Stimulated activated CD8-positive, alpha-beta memory T cell treated with anti-CD3 and anti-CD28 coated beads, Interleukin-7, amount 100 ng/mL, for 4 hours (primary cell): ENCODE results near the gene PPIL6.

Experiments
- DNase-seq, 2 donors: peaks; one replicate each; pipeline ENCODE4 v3.0.0-alpha.2; 2020; ENCODE audit warnings: low read depth in 2 of 2

PPIL6 gene

DNA sequence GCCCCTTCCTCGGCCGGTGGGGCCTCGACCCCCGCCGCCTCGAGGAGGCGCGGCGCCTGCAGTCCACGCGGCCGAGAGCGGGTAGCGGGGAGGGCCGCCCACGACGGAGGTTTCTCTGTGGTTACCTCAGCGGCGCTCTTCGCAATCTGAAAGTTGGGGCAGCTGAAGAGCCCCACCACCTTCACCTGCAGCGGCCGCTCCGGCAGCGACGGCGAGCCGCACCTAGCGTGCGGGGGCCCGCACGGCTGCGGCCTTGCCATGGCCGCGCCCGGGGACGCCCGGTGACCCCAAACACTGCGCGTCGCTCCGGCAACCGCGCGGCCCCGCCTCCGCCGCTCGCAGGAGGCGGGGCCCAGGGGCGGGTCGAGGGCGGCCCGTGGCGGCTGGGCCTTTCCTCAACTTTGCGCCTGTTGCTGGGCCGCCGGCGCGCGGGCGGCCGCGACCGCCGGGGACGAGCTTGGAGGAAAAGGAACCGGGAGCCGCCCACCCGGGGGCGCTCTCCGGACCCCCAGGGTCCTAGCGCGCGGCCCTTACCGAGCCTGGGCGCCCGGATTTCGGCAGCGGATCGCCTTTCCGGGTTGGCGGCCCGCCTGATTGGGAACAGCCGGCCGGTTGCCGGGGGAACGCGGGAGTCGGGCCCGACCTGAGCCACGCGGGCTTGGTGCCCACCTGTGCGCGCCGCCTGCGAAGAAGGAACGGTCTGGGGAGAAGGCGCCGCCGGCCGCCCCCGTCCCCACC lies at the start of gene PPIL6, which contains the start of gene SMPD2:
Gene PPIL6 (minus strand): TSS at position 298 of the 738 bp plus-strand sequence. CDS start 38 bp downstream, at position 260.
Gene SMPD2 (plus strand): TSS at position 394 of the 738 bp plus-strand sequence. CDS start 398 bp downstream, outside the sequence.
- peak; percentile 52 to 82 for DNase-seq

DNA sequence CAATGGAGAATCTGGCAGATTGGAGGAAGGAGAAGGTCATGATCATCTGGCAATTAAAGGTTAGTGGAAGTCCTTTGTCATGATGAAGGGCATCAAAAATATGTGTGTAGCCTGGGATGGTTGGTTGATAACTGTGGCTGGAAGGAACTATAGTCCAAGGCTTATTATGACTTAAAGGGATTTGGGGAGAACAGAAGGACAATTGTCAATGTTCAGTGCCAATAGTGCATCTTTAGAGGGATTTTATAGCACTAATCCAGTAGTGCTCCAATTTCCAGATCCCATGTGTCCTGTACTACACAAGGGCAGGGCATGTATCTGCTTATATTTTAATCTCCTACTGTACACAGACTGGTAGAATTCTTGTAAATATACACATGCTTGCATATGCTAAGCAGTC lies 47.6 kb upstream of the PPIL6 start:
- DNase-seq, result no peak

DNA sequence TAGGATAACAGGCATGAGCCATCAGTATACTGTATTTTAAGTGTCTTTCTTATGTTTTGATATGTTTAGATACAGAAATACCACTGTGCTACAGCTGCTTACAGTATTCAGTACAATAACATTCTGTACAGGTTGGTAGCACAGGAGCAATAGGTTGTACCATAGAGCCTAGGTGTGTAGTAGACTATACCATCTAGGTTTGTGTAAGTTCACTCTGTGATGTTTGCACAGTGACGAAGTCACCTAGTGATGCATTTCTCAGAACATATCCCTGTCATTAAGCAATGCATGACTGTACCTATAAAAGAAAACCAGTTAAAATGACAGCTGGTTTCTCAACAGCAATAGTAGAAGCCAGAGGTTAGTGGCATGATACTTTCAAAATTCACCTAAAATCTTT lies 45.6 kb upstream of the PPIL6 start:
- DNase-seq, result no peak

DNA sequence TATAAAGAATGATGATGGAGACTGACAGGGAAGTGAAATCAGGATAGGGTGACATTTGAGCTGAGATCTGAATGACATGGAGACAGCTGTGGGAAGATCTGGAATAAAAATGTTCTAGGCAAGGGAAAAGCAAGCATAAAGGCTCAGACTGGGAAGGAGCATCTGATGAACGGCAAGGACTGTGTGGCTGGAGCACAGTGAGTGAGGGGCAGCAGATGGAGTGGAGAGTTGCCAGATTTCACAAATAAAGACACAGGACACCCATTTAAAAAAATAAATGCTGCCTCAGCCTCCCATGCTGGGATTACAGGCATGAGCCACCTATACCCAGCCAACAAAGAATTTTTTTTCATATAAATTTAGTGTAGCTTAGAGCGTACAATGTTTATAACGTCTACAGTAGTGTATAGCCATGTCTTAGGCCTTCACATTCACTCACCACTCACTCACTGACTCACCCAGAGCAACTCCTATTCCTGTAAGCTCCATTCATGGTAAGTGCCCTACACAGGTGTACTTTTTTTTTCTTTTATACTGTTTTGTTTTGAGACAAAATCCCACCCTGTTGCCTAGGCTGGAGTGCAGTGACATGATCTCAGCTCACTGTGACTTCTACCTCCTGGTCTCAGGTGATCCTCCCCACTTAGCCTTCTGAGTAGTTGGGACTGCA lies 45.0 kb upstream of the PPIL6 start:
- DNase-seq, result no peak

DNA sequence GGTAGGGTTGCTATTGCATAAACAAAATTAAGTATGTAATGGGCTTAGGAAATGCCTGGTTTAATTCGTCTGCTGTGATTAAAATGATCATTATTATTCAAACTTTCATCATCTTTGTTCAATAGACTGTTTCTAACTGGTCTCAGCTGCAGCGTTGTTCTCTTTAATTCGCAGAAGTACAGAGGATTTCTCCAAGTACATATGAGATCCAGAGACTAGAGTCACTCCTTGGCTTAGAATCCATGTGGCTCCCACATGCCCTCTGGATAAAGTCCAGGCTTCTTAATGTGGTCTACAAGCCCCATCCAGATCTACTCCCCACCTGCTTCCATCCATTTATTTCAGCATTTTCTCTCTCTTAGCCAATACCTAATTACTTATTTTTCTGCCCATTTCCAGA lies 43.7 kb upstream of the PPIL6 start:
- no peak for DNase-seq

DNA sequence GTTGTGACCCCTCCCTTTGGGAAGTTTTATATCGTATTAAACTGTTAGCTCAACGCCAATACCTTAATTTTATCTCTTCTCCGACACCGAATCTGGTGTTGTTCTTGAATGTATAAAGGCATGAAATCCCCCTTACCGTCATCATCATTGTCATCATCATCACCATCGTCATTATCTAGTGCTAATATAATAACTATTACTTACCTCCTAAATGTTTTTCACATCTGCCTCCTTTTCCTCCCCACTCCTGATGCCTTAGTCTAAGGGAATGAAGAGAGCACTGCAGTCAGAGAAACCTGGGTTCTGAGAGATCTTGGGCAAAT lies 43.3 kb upstream of the PPIL6 start:
- no peak for DNase-seq

DNA sequence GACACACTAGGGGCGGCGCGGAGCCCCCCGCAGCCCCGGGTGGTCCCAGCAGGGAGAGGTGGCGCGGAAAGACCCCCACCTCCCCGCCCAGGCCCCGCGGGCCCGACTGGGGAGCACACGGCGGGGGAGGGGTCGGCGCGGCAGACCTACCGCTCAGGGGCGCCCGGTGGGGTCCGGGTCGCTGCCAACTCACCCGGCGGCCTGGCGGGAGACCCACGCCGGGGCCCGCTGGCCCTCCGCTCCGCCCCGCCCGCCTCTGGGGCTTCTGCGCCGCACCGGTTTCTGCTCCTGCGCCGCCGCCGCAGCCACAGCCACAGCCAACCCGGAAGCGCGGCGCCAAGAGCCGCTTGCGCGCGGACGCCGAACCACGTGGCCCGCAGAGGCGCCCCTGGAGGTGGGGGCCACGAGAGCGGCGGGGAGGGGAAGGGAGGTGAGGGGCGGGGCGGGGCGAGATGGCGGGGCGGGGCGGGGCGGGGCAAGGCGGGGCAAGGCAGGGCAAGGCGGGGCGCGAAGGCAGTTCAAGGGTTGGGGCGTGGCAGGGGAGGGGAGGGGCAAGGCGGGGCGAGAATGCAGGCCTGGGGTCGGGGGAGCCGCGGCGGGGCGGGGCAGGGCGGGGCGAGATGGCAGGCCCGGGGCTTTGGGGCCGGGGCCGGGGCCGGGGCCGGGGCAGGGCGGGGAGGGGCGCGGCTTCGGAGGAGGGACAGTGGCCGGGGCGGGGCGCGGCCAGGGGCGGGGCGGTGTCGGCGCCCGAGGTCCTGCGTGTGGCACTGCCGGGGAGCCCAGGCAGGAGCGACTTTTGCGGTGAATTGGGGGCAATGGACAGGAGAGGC lies 42.7 kb upstream of the PPIL6 start, which contains the start of gene ZBTB24:
Gene ZBTB24 (minus strand): TSS at position 315 of the 830 bp plus-strand sequence. CDS start 1,193 bp downstream, outside the sequence.
- DNase-seq, result peak; percentile 74 to 88

DNA sequence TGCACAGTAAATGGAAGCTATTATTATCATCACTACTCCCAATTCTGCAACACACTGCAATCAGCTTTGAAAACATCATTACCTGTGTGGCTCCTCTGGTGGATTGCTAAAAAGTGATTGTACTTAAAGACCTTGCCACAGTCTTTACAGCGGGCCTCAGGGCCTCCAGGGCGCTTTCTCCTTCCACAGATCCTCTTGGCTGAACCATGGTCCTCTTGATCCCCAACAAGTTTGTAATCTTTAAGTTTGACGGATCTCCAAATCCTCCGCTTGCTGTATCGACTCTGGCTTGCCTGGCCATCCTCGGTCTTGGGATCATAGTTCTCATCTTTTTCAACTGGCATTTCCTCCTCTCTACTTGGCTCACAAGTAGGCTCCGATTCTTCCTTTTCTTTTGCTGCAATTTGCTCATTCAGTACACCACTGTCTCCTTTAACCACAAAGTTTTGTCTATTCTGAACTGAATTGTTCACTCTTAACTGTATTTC lies 40.6 kb upstream of the PPIL6 start:
- DNase-seq, result no peak

DNA sequence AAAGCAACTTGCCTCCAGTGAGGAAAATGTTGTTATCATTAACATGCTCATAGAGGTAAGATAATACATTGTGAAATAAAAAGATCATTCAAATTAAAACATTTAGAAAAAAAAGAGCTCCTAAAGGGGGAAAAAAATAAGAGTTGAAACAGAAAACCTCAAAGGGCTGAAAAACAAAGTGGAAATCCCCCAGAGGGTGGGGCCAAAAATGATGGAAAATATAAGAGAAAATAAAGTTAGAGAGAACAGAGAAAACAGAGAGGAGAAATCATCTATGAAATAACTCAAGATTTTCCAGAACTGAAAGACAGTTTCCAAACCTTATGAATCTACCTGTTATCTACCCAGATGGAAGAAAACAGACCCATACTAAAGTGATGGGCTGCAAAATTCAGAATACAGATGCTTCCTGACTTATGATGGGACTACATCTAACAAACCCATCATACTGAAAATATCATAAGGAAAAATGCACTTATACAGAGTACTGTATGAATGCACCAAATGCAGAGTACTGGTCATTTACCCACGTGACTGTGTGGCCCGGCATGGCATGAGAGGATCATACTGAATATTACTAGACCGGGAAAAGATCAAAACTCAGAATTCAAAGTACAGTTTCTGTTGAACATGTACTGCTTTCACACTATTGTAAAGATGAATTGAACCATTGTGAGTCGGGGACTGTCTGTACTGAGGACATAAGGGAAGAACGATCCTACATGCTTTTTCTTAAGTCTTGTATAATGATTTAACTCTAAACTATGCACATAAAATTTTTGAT lies 38.6 kb upstream of the PPIL6 start:
- DNase-seq, result no peak

DNA sequence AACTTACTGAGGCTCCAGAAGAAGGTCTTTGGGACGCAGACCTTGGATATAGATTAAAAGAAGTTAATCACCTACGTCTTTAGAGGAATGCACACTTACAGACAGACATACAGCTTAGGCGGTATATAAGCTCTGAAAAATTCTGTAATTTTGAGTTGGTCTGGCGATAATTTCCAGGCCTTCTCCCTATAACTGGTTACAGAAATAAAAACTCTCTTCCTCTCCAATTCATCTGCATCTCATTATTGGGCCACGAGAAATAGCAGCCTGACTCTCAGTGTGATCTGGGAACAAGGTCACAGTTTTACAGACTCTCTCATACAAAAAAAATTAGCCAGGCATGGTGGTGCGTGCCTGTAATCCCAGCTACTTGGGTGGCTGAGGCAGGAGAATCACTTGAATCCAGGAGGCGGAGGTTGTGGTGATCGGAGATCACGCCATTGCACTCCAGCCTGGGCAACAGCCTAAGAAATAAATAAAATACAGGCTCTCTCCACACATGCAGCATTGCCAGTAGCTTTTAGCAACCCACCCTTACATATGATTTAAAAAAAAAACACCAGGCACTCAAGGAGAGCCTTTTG lies 37.9 kb upstream of the PPIL6 start:
- no peak for DNase-seq

DNA sequence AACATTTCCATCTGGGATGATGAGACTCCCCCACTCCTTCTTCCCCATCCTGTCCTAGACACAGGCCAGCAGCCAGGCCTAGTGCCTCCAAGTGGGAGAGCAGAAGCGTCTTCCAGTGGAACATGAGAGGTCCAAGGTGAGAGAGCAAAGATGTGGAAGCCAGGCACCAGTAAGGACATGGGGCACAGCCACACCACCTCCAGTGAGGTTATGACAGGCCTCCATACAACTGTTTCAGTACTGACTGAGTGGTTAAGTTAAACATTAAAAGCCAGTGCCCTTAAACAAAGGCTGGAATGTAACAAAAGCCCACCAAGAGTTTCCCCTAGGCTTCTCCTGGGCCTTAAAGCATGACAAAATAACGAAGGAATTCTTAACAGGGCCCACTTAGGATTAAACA lies 37.3 kb upstream of the PPIL6 start:
- DNase-seq, result no peak

DNA sequence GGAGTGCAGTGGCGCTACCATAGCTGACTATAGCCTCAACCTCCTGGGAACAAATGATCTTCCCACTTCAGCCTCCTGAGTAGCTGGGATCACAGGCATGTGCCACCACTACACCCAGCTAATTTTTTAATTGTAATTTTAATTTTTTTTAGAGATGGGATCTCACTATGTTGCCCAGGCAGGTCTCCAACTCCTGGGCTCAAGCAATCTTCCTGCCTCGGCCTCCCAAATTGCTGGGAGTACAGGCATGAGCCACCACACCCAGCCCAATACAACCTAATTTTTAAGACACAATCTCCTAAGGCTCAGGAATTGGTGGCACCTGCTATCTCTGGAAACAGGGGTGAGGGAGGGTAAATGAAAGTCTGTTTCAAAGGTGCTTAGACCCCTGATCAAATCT lies 36.8 kb upstream of the PPIL6 start:
- DNase-seq, result no peak

DNA sequence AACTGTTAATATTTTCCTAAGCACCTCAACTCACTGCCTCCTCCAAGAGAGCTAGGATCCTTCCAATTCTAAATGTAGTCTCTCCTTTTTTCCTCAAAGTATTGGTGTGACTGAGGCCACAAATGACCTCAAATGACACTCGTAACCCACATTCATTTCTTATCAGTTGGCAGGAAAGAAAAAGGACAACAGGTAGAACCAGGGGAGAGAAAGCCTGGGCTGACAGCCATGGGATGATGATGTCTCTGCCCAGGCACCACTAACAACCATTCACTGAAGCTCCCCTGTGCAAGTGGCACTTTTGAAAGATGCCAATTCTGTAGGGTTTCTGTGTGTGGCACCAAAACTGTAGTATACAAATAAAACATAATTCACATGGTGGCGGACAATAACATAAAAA lies 35.2 kb upstream of the PPIL6 start:
- no peak for DNase-seq

DNA sequence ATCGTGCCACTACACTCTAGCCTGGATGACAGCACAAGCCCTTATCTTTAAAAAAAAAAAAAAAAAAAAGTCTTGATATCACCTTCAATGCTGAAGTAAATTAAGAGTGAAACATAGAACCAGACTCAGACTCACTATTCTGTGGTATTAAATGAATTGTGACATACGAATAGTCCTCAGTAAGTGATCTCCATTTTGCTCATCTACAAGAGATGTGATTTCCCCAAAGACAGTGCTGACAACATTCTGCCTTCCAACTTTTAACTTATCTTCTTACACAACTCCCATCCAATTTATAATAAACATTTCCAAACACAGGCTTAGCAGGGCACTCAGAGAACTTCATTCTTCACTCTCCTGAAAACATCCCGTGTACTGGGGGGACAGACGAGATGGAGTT lies 34.6 kb upstream of the PPIL6 start:
- DNase-seq, result no peak

DNA sequence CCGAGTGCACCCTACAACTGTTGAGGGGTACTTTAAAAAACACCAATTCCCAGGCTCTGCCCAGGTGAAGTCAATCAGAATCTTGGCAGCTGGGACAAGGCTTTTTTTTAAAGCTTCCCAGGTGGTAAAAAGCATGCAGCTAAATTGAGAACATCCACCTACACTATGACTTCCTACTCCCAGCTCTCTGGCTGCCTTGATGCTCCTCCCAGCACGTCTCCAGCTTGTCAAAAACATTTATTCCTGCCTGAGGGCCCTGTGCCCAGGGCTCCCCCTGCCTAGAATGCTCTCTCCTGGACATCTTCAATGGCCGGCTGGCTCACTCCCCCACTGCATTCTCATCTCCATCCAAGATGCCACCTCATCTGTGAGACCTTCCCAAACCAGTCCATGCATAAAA lies 32.7 kb upstream of the PPIL6 start:
- DNase-seq, result no peak

DNA sequence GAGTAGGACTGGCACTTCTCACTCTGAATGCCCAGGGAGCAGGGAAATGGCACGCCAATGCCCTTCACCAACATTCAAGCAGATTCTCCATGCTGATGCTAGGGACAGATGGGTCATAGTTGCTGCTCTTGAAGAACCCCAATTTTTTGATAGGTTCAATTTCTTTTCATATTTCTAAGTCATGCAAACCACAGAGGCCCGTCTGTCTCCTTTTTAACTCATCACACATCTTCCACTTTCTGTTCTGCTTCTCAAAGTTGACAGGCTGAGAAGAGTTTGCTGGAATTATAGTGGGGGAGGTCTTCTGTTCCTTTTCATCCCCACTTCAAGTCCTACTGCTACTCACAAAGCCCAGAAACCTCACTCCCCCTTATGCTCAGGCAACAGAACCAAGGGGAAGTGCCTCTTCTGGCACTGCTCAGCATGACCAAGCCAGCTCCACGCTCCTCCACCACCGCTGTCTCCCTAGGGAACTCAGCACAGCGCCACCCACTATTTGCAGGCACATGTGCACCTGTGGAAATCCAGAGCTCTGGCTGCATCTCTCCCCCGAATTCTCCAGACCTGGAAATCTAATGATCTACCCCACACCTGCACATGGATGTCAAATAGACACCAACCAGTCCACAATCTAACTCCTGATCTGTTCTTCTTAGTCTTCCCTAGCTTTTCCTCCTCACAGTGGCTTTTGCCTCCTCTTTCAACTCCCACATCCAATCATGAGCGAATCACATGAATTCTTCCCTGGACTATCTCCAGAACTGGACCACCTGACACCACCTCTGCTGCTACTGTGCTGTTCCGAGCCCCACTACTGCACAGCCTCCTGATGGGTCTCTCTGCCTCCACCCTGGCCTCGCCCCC lies 31.9 kb upstream of the PPIL6 start:
- no peak for DNase-seq

DNA sequence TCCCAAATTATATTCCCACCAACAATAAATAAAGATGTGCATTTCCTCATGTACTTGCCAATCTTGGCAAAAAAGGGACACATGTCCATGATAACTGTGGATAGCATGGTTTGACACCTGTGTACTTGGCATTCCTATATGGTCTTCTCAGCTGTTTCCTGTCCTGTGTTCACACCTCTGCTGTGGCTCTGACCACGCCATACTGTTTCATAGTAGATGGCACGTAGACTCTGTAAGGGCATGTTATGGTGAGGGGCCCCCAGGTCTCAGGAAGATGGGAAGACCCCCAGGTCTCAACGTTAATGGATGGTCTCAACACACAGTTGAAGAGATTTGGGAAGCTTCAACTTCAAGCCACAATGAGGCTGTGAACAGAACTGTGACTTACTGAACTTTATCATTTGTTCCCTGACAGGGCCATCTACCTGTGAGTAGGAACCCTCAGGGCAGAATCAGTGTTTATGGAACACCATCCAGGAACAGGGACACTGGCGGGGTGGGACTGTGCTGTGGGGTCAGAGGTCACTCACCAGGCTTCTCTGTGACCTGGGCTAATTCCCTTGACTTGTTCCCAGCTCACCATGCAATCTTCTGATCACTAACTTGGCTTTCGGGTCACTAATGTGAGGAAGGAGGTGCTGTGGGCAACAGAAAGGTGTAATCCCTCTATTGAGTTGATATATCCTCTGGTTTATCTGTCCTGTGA lies 30.8 kb upstream of the PPIL6 start:
- DNase-seq, result no peak

DNA sequence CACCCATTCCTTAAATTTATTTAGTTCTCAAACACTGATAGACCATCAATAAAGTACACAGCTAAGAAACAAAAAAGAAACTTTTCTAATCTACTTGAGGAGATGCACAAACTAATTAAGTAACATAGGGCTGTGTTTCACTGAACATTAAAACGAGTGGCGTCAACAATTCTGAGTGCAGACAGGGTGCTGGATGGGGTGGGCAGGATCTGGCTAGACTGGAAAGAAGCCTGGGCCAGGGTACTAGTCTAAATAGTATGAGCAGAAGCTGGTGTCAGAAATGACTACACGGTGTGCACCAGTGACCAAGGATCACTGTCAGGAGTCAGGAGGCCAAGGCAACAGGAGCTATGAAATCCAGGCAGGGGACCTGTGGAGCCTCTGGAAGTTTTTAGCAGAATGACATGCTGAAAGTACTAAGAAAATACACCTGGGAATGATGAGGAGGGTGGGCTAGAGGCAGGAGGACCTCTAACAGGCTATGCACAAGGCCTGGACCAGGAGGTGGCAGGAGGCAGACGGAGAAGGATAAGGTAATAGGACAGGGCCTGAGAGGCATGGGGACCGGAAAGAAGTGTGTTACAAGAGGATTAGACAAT lies 29.3 kb upstream of the PPIL6 start:
- no peak for DNase-seq

DNA sequence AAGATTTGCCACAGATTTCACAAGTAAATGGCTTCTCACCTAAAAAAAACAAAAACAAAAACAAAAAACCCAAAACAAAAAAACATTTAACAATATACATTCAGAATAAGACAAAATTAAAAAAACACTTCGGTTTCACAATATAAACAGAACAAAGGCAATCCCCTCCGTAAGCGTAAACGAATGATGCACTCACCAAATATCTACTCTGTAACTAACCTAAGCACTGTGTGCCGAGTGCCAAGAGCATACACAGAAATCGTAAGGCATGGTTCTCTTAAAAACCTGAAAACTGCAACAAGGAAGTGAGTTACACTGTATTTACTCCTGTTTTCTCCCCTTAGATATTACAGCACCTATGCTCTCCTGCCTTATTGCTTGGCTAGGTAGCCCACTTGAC lies 27.3 kb upstream of the PPIL6 start:
- no peak for DNase-seq
